HG02870 (cell line): Measurements from ENCODE around the gene PHYHD1.

ENCODE experiments used
- ATAC-seq: cut with Tn5 transposase; IDR thresholded peaks from one replicate; pipeline ENCODE4 v1.9.1; 2021; ENCODE audit warnings: mild to moderate bottlenecking, moderate library complexity; ENCODE audit not compliant: unreplicated experiment

PHYHD1 gene

GRCh38 chr9:128899566-128900322, 21.0 kb upstream of the PHYHD1 start:
- no peak for ATAC-seq

GRCh38 chr9:128901379-128901778, 19.4 kb upstream of the PHYHD1 start:
- no peak for ATAC-seq

GRCh38 chr9:128901822-128902221, 19.0 kb upstream of the PHYHD1 start:
- ATAC-seq: no peak

GRCh38 chr9:128902351-128903078, 18.3 kb upstream of the PHYHD1 start:
- ATAC-seq: peak; percentile 68

- ATAC-seq: no peak
Observed at GRCh38 chr9:128903079-128903461, 17.7 kb upstream of the PHYHD1 start.

- ATAC-seq: no peak
Observed at GRCh38 chr9:128903871-128904620, 16.7 kb upstream of the PHYHD1 start.

- ATAC-seq: no peak
Observed at GRCh38 chr9:128905964-128906363, 14.8 kb upstream of the PHYHD1 start.

GRCh38 chr9:128906741-128907140, 14.0 kb upstream of the PHYHD1 start:
- no peak for ATAC-seq

GRCh38 chr9:128908372-128908771, 12.4 kb upstream of the PHYHD1 start:
- ATAC-seq: no peak

GRCh38 chr9:128909859-128910258, 10.9 kb upstream of the PHYHD1 start:
- ATAC-seq: no peak

- no peak for ATAC-seq
Observed at GRCh38 chr9:128910906-128911305, 9.9 kb upstream of the PHYHD1 start.

GRCh38 chr9:128911529-128912035, 9.2 kb upstream of the PHYHD1 start:
- ATAC-seq: no peak

GRCh38 chr9:128912270-128912853, 8.4 kb upstream of the PHYHD1 start:
- ATAC-seq: no peak

GRCh38 chr9:128913048-128913900, 7.5 kb upstream of the PHYHD1 start:
- no peak for ATAC-seq

GRCh38 chr9:128913995-128914772, 6.6 kb upstream of the PHYHD1 start:
- ATAC-seq: no peak

- no peak for ATAC-seq
Observed at GRCh38 chr9:128916204-128916603, 4.6 kb upstream of the PHYHD1 start.

- no peak for ATAC-seq
Observed at GRCh38 chr9:128916745-128917144, 4.0 kb upstream of the PHYHD1 start.

- ATAC-seq: no peak
Observed at GRCh38 chr9:128917151-128917849, 3.5 kb upstream of the PHYHD1 start.

GRCh38 chr9:128918921-128919320, 1.9 kb upstream of the PHYHD1 start:
- no peak for ATAC-seq
